T1000 (cell line): ENCODE data around the gene BTBD9.

Experiments used
- DNase-seq: peaks from one replicate; lab custom pipeline; 2025; ENCODE audit warnings: mixed read lengths; lab: John Stamatoyannopoulos, UW

Gene BTBD9

DNA sequence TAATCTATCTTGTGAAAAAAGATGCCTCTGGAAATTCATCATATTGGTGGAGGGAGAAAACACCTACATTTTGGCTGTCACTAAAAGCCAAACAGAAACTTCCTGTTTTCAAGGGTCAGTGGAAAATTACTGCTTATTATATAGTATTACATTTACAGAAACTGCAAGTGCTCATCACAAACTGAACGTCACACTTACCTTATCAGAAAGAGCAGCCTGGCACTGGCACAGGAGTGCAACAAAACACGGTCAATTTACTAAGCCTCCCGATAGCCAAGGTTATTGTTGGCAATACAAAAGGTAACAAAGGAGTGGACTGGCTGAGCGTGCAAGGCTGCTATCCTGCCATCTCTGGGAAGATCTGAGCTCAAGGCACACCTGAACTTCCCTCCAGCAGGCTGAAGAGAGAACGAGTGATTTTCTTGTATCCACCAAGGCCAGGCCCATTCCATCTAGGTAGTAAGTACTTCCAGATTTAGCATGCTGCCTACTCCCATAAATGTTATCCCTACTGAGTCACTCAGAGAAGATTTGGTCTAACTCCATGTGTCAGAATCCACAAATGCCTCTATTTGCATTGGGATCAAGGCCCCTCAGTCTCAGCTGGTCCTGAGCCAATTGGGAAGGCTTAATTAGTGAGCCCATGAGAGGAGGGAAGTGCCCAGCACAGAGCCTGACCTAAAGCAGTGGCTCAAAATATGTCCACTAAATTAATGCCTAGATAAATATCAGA is 399.8 kb downstream of the BTBD9 start:
- peak; percentile 15 for DNase-seq

DNA sequence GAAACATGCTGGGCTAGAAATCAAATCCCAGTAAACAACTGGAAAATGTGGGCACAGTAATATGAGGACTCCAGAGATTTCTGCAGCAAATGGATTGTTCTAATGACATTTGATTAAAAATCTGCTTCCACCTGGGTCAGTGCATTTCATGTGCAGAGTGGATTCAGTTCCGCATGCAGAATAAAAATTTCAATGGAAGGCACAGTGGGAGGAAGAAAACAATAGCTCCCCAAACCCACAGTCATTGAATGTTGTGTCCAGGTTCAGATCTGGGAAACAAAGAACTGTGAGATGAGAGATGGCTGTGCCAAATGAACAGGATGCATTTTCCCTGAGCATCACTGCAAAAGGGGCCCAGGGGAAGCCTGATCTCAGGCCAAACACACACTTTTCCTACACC is 403.1 kb downstream of the BTBD9 start:
- DNase-seq: no peak

DNA sequence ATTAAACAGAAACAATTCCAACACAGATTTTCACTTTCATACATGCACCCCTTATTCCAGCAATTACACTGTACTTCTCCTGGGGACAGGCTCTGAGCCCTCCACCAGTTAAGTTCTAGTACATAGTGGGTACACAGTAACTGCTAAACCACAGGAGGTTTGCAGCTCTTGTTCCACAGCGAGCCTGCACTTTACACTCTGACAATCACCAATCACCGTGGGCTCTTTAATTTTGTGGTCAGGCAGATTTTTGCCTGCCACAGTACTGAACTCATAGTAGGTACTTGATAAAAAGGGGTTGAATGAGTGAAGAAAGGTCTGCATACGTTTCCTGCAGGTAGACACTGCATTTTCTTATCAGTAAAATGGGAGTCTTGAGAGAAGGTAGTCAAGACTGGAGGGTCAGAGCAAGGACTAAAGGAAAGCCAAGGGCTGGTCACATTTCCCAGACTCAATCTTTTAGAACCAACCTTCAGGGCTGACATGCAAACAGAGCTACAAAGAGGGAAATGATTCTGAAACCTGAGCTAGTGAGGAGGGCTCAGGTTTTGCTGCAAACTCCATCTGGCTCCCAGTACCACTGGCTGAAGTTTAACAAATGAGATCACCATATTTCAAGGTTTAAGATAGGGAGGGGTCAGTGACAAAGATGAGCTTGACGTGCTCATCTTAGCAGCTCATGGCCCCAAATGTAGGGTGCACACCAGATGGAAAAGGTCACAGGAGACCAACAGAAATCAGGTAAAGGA is 404.6 kb downstream of the BTBD9 start:
- DNase-seq: no peak

DNA sequence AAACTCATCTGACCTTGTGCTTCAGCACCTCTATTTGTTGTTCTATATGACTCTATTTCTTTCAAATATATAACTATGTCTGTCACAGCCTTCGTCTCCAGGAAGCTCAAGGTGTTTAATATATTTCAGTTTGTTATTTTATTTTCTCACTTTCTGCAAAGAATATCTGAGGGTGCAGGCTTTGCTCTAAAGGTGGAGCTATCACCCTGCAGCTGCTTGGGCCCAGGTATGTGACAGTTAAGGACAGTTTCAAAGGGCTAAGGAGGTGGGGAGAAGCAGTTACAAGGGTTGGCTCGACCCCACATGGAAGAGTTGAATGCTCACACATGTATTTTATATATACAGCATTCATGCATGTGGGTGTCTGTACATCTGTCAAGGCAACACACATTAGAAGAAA is 405.6 kb downstream of the BTBD9 start:
- DNase-seq: no peak

DNA sequence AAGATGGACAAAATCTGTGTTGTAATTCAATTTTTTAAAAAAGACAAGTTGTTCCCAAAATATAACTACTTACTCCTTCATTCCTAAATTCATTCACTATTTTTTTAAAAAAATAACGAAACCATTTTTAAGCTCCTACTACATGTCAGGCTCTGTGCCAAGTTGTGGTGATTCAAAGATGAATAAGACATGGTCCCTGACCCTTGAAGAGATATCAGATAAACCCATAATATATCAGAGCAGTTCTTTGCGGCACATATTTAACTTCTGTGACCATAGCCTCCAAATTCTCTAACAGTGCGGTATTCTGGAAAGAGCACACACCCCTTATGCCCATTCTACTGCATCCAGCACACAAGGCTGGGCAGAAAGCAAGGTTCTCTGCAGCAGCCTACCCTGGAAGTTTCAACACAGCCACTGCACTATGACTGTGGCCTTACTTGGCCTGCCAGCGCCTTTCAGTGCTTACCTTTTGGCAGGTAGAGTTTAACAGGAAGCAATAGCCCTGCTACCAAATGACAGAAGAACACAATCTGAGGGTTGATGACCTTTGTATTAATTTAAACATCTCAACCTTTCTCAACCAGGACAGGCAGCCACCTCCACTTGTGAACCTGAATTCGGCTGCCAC is 406.5 kb downstream of the BTBD9 start:
- DNase-seq: no peak

DNA sequence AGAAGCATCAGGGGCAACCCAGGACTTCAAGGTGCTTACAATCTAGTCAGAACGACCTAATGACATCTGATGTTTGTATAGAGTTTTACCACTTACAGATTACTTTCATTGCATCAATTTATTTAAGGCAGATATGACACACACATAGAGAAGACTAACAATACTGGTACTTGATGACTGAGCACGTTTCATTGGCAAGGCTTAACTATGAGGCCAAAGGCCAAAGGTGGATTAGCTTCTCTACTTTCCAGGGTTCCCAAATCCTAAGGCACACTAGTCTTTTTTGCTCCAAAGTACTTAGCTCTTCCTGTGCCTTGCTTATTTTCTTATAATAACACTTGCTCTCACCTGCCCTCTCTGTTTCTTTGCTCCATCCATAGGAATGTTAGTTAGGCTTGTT is 414.0 kb downstream of the BTBD9 start:
- no peak for DNase-seq

DNA sequence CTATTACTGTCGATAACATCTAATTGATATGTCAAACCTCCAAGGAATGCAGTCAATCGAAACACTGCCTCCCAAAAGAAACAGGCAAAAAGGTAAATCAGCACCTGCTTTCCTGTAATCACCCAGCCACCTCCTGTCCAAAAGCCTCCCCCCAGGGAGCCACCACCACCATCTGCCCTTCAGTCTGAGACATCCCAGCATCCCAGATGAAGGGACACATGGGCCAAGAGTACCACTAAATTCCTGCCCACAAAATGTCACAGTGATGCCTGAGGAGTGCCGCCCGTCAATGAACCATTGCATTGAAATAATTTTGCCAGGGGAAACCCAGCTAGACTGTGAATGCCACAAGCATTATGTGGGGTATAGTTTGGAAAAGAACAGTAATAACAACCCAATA is 418.5 kb downstream of the BTBD9 start:
- DNase-seq: no peak

DNA sequence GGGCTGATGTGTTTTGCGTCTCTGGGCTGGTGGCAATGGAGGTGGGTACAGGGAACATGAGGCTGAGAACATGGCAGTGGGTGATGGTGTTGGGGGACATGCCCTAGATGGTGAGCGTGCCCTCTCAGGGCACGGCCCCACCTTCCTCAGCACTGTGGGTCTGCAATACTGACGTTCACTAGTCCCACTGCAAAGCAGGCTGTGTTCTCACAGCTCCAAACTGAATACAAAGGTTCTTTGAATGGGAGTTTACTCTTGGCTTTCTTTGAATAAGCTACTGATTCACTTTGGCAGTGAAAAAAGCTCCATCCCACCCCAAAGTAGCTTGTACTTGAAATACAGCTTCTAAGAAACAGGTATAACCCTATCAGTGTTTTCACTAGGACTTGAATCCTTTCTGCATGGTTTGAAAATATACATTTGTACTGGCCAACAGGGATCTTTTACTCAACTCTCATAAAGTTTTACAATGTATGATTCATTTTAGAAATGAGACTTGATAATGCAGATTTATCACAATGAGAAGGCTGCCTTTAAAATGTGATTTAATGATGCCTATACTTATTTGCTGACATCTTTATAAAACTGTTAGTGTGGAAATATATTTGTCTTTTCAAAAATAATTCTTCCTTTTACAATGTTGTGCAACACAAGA is 419.5 kb downstream of the BTBD9 start:
- DNase-seq: no peak

DNA sequence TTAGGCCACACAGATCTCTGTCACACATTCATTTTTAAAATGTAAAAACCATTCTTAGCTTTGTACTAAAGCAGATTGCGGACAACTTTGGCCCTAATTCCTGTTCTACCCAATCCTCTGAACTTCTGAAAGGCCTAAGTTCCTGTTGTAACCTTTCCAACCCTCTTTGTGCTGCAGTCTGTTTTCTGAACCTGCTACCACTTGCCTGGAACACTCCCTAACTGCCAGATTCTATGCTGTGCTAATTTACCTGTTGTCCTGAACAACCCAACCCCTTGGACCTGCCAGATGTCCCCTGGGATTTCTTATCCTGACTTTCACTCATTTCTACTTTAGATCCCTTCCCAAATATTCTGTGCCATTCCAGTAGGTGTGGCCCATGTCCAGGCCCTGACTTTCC is 421.5 kb downstream of the BTBD9 start:
- no peak for DNase-seq

DNA sequence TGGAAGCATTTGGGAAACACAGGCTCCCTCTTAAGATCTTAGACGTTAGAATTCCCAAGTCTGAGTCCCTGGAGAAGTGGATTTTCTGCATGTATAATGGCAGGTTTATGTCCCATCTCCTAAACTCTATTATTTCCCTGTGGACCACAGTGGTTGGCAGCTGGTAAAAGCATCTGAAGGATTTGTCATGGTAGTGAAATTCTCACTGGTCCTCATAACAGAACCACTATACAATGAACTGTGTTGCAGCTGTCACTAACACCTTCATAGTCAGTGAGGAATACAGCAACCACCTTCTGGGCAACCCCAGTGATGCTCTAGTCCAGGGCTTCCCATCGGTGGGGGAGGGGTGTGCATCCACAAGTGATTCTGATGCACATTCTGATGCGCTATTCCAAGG is 423.3 kb downstream of the BTBD9 start:
- DNase-seq: no peak

DNA sequence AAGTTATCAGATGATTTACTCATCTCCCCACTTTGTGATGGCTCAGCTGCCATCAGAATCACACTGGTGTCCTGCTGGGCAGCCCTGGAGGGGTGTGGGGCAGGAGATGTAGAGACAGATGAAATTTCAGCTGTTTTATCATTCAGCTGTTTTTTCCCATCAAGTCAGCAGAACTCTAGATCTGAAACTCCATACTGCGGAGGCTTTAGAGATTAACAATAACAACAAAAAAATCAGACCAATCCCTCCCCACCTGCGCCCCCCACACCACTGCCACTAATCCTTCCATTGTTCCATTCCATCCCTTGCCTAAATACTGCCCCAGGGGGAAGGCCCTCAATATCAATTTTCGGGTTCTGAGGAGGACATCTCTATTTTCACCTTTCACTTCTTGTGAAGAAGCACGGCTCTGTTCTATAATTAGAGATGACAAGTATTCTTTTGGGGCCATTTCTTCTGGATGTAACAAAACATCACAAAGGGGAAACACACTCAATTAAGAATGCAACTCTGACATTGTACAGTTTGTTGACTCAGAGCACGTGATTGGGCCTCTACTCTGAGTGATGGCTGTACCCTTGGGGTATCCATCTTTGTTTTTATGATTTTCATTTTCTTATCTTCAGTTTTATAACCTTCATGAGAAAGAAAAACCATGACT is 423.9 kb downstream of the BTBD9 start:
- DNase-seq: no peak

DNA sequence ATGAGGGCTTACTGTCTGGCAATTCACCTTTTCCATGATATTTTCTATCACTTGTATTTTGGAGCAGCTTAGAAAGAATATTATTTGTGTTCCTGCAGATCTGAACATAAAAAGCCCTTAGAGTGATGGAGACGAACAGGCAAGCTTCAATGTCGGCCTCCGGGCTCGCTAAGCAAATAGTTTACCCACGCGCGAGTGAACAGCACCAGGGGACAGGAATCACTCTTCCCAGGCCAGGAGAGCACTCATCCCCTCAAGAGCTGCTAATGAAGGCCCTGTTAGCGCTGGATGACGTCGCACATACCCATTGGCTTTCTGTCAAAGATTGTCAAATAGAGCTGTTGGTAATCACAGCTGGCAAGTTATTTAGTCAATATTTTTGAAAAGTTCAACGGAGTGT is 424.5 kb downstream of the BTBD9 start:
- DNase-seq: no peak

DNA sequence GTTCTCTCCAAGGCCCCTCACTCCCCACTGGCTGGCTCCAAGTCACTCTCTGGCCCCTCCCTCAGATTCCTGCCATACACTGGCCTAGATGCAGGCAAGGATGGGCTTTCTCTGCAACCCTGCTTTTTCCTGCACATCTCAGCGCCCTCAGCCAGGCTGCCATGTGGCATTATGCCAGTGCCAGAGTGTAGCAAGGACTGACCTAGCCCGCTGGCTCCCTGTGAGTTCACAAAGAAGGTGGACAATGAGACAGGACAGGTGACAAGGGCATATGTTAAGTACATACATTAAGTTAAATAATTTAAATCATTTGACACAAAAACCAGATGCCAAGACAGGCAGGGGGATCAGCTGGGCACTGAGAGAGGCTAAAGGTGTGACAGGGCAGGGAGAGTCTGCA is 425.6 kb downstream of the BTBD9 start:
- no peak for DNase-seq

DNA sequence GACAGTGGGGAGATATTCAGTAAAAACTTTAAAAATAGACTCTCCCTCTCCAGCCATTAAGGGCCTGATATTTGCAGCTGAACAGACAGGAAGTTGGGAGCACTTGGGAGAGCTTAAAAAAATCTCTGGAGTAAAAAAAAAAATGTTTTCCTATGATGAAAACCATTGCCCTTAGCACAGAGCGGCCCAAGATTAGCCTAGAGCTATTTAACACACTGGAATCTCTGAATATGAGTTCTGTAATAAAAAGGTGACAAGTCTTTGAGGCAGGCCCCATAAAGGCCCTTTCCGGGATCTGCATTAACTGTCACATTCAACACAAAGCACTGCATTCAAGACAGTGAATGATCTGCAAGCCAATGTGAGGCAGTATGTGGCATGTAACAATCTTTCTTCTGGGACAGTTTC is 426.5 kb downstream of the BTBD9 start:
- DNase-seq: no peak

DNA sequence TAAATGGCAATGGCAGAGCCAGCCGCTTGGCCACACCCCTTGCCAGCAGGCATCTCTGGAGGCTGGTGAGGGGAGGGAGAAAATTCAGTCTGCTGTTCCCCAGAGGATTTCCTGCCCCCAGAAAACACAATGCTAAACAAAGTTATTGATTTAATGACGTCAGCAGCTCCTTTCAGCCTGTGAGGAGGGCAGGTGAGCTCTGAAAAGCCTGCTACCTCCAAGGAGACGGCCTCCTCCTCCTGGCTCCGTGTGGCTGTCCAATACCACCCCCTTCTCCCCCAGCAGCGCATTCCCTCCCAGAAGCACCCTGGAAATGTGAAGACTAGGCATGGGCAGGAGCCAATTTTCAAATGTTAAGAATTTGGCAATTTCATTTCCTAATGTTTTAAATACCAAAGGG is 427.1 kb downstream of the BTBD9 start:
- peak; percentile 15 for DNase-seq

DNA sequence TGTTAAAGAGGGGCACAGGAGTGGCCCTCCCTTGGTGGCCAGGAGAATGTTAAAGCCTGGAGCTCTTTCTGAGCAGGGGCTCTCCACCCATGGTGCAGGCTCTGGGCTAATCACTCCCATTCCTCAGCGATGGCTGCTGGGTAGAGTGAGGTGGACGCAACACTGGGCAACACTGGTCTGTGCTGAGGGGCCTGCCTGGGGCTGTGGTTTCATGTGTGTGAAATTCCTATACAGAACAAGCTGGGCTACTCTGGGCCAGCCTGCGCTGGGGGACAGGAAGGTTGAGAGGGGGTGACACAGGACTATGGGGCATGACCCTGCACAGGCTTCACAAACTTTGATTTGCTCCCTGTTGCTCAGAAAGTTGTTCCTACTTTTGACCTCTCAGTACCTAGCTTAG is 427.6 kb downstream of the BTBD9 start:
- DNase-seq: no peak

DNA sequence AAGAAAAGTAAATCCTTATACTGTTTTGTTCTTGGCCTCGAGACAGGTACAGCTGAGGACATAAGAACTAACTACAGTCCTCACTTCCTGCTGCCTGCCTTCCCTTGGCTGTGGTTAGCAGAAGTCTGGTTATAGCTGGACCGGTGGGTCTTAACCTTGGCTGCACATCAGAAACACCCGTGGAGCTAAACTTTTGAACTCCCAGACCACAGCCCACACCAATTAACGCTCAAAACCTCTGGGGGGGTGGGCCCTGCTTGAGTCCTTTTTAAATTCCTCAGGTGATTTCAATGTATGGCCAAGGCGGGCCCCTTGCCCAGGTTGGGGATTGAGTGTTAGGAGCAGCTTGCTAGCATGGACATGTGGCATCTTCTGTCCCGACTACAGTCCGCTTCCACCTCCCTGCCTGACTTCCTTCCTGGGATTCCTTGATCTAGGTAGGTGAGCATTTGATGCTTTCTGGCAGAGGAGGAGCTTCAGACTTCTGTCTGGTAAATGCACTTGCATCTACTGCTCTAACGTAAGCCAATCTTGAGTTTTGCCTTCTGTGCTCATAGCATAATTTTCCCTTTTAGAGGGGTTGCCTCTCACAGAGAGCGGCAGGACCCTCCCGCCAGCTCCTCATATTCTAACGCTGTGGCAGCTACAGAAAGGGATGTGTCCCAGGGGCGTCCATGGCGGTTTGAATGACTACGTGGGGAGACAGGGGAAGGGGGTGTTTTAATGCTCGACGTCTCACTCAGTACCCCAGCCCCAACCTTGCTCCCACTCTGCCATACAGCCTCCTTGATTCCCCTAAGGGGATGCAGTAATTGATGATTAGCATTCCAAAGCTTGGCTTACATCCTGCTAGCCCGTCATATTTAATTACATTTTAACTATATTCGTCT is 430.1 kb downstream of the BTBD9 start:
- no peak for DNase-seq

DNA sequence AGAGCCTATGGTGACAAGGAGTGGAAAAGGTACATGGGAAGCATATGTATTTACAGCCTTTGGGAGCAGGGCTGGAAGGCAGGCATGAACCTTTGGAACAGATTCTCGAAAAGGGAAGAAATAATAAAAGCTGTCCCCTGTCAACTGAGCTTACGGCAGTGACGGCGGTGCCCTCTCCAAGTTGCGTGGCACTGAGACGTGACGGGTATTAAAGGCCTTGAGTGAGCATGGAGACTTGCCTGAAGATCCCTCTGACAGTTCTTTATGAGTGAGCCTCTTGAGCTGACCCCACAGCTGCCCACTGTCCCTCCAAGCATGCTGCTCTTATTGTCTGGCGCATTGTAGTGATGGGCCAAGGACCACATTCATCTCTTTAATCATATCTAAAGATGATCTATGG is 431.7 kb downstream of the BTBD9 start:
- no peak for DNase-seq

DNA sequence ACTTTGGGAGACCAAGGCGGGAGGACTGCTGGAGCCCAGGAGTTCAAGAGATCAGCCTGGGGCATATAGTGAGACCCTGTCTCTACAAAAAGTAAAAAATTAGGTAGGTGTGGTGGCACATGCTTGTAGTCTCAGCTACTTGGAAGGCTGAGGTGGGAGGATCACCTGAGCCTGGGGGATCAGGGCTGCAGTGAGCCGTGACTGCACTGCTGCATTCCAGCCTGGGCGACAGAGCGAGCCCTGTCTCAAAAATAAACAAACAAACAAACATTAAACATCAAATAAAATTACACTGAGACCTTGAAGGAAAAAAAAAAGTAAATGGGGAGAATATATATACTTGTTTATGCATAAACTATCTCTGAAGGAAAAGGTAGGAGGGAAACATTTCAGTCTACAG is 432.4 kb downstream of the BTBD9 start:
- DNase-seq: no peak

DNA sequence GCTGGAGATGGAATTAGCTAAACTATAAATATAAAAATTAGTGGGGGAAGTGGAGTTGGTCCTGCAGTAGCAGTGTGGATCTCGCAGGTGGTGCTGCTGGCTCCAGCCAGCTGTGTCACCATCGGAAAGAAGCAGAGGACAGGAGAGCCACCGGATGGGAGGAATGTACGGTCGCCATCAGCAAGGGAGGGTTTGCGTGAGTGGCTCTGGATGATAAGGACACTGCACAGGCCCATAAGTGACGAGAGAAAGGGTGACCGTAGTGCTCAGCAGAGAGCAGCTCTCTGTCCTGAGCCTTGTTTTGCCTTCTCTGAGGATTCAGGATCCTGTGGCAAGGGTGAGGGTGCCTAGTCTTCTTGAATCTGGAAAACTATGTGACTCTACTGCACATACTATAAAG is 441.5 kb downstream of the BTBD9 start:
- no peak for DNase-seq

DNA sequence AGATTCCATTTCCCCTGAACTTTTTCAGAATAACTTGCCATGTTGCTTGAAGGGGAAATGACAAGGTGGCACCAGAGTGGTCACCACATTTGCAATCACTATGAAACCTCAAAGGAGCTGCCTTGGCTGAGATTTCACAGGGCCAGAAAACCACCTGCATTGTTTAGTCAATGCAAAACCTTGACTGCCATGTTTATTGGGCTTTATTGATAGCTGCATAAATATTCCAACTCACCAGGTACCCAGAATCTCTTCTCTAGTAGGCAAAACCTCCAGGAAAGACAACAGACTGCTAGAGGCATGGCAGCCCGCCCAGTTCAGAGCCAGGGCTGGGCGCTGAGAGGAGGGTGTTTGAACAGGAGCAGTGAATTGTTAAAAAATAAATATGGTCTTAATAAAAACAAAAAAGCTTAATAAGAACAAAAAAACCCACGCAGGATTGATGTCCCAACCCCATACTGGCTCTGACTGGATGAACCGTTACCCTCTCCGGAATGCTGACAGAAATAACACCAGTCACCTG is 444.6 kb downstream of the BTBD9 start:
- no peak for DNase-seq
